Transverse colon (tissue), 4 donors: ENCODE measurements around the gene CAPN13. TPM values are rescaled to one million over a fixed set of nuclear protein-coding genes. Genes with fewer than 3 reads are reported as not detected.

Experiments
- DNase-seq: peaks from one replicate; pipeline ENCODE4 v3.0.0-alpha.2; 2019
- H3K27ac ChIP-seq, 4 donors: fragments of 200-600 bp; sonication (generic); 2 replicates each; pipeline ENCODE4 v1.5.1; 2016 to 2018; ENCODE audit warnings: inconsistent platforms in 4 of 4
- H3K27me3 ChIP-seq: fragments of 200-600 bp; sonication (generic); 2 replicates; pipeline ENCODE4 v1.5.1; 2017; ENCODE audit warnings: inconsistent platforms
- H3K36me3 ChIP-seq, 4 donors: fragments of 200-600 bp; sonication (generic); 2 replicates each; pipeline ENCODE4 v1.5.1; 2017 to 2019; ENCODE audit warnings: inconsistent platforms in 4 of 4
- H3K4me1 ChIP-seq, 4 donors: fragments of 200-600 bp; sonication (generic); 2 replicates each; pipeline ENCODE4 v1.5.1; 2017 to 2020; ENCODE audit warnings: inconsistent platforms in 4 of 4
- H3K4me3 ChIP-seq, 4 donors: fragments of 200-600 bp; sonication (generic); 1 replicate in 1 of 4; 2 replicates in 3 of 4; pipeline versions ENCODE4 v1.5.1 to v1.6.1; 2017 to 2019; ENCODE audit warnings: inconsistent platforms in 4 of 4
- H3K9me3 ChIP-seq, 2 donors: fragments of 200-600 bp; sonication (generic); 2 replicates each; pipeline ENCODE4 v1.5.1; 2017 to 2019; ENCODE audit warnings: inconsistent platforms in 2 of 2
- CTCF ChIP-seq, 5 experiments: fragments of 200-600 bp in 3 of 5; fragments of 450-650 bp in 2 of 5; sonication (generic) in 3 of 5; IDR thresholded peaks; 1 replicate in 2 of 5; 2 replicates in 3 of 5; pipeline ENCODE4 v1.5.1; 2016 to 2017; ENCODE audit warnings: antibody characterized with exemption in 5 of 5, inconsistent platforms in 3 of 5, mild to moderate bottlenecking in 2 of 5, moderate library complexity in 1 of 5
- EP300 ChIP-seq: sonication (generic); formaldehyde crosslinking; IDR thresholded peaks from one replicate; pipeline ENCODE4 v1.6.1; 2017; ENCODE audit warnings: antibody characterized with exemption, low read depth
- POLR2A ChIP-seq: fragments of 450-650 bp; IDR thresholded peaks from one replicate; pipeline ENCODE4 v1.6.1; 2016; ENCODE audit warnings: antibody characterized with exemption, mild to moderate bottlenecking, moderate library complexity
- POLR2AphosphoS5 ChIP-seq, 3 donors: sonication (generic); formaldehyde crosslinking; IDR thresholded peaks; one replicate each; pipeline ENCODE4 v1.6.1; 2016; ENCODE audit warnings: antibody characterized with exemption in 3 of 3
- WGBS, 2 donors: methylation state at CpG; one replicate each; pipeline ENCODE4 v1.1.5; 2018; ENCODE audit warnings: low coverage in 1 of 2; 5-methylcytosine and 5-hydroxymethylcytosine counted together
- in situ Hi-C, 4 donors: fragments of 200-750 bp; cut with MboI; loops; one replicate each; pipeline versions ENCODE4 v1.15.0 to v1.15.1; 2017; ENCODE audit warnings: low sequenced_read_pairs in 3 of 4, low pct_ligation_motif_present in 1 of 4, low pct_unique_long_range_greater_than_20kb in 1 of 4
- intact Hi-C: fragments of 100-400 bp; cut with DNase I; formaldehyde crosslinking; loops from one replicate; pipeline ENCODE4 v1.15.1; 2023; ENCODE audit warnings: low total_unique reads
- total RNA-seq, 4 donors: library from RNA; depleted of rRNA; stranded (reverse); fragments of >200 nt; gene quantifications; one replicate each; pipeline ENCODE4 v1.1.0, GENCODE V29; 2016

CAPN13 gene
- total RNA-seq, 4 donors from 2014 or later: 24.3 to 83.3 (median 52.3) TPM

- DNase-seq: no peak
- Histone ChIP-seq H3K4me1 (no peaks in the 10 kb centered on the region), H3K27ac (no peak overlapping the region), H3K27me3 (peaks cover 6% of the 10 kb centered on the region), H3K4me3 (no peak overlapping the region), H3K36me3 (no peaks in the 10 kb centered on the region), H3K9me3 (no peaks in the 10 kb centered on the region)
- intact Hi-C loops (no loop called here), in situ Hi-C loops (no loop called here)
- TF ChIP-seq POLR2AphosphoS5 (IDR thresholded peaks at IDR 0.05) (no peak), EP300 (no peak), POLR2A (no peak), CTCF (IDR thresholded peaks at IDR 0.05) (no peak)
- WGBS, 2 donors: 84 to 89% methylated on average over 5 to 16 of the region's 16 CpGs
Observed at GRCh38 chr2:30730736-30731647, 76.3 kb downstream of the CAPN13 start.

GRCh38 chr2:30729031-30729430, 78.2 kb downstream of the CAPN13 start:
- no peaks in the 10 kb centered on the region for H3K4me1 ChIP-seq
- H3K9me3 ChIP-seq: no peaks in the 10 kb centered on the region
- in situ Hi-C loops (loop anchor here in 2 of 4 donors (10.0 kb wide), 2 partner anchors 136 to 446 kb away; no protein-coding TSS in a partner anchor), intact Hi-C loops (no loop called here)
- no peaks in the 10 kb centered on the region for H3K36me3 ChIP-seq
- peaks cover 9% of the 10 kb centered on the region for H3K27me3 ChIP-seq
- no peak overlapping the region for H3K4me3 ChIP-seq
- WGBS, 2 donors: 66 to 72% methylated on average over 4 to 5 of the region's 5 CpGs
- TF ChIP-seq POLR2AphosphoS5 (IDR thresholded peaks at IDR 0.05) (no peak), CTCF (IDR thresholded peaks at IDR 0.05) (no peak), EP300 (no peak), POLR2A (no peak)
- DNase-seq: no peak
- no peak overlapping the region for H3K27ac ChIP-seq

GRCh38 chr2:30722936-30723725, 84.1 kb downstream of the CAPN13 start:
- Histone ChIP-seq H3K9me3 (no peaks in the 10 kb centered on the region), H3K4me3 (no peak overlapping the region), H3K27ac (no peak overlapping the region), H3K4me1 (no peaks in the 10 kb centered on the region), H3K27me3 (peaks cover 9% of the 10 kb centered on the region), H3K36me3 (no peaks in the 10 kb centered on the region)
- WGBS, 2 donors: 64 to 80% methylated on average over 1 to 4 of the region's 4 CpGs
- in situ Hi-C loops (loop anchor here in 2 of 4 donors (5.0 to 25.0 kb wide), 4 partner anchors 142 to 614 kb away; no protein-coding TSS in a partner anchor), intact Hi-C loops (no loop called here)
- TF ChIP-seq POLR2AphosphoS5 (IDR thresholded peaks at IDR 0.05) (no peak), EP300 (no peak), POLR2A (no peak), CTCF (IDR thresholded peaks at IDR 0.05) (no peak)
- DNase-seq: no peak
